Caki2 (cell line): Measurements from ENCODE around the gene CEP57L1. TPM values are rescaled to one million over a fixed set of nuclear protein-coding genes. Genes with fewer than 3 reads are reported as not detected.
"Not testable (repeated sequence)": the region's sequence is repeated elsewhere in the genome, so short reads cannot be mapped to it uniquely, and the experiment has no call there.

Experiments
- DNase-seq: peaks from one replicate; pipeline ENCODE4 v3.0.0-alpha.2; 2015; ENCODE audit warnings: low read depth
- in situ Hi-C: cut with HindIII; loops from 2 replicates; pipeline ENCODE4 v1.10.0; 2016; ENCODE audit warnings: low sequenced_read_pairs, low pct_unique_long_range_greater_than_20kb, mixed read lengths
- total RNA-seq: library from RNA; depleted of rRNA; stranded (reverse); fragments of >200 nt; shearing (Covaris generic); gene quantifications from 2 replicates; pipeline ENCODE4 v1.2.3, GENCODE V29; 2014; ENCODE audit warnings: low replicate concordance

CEP57L1 gene
- total RNA-seq, 1 experiment from 2014 or later, result 18.2 TPM

GRCh38 chr6:109139109-109139508 is 43.8 kb downstream of the CEP57L1 start:
- in situ Hi-C loops, result no loop called here
- no peak for DNase-seq

DNA sequence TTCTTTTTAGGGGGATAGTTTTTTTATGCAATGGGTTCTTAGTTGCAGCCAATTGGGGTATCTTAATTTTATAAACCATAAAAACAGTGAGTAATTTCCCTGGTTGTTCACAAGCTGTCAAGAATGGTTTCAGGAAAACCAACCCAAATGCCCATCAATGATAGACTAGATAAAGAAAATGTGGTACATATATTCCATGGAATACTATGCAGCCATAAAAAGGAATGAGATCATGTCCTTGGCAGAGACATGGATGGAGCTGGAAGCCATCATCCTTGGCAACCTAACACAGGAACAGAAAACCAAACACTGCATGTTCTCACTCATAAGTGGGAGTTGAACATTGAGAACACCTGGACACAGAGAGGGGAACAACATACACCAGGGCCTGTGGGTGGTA is 46.8 kb downstream of the CEP57L1 start:
- in situ Hi-C loops, DNase-seq: not testable (repeated sequence)

DNA sequence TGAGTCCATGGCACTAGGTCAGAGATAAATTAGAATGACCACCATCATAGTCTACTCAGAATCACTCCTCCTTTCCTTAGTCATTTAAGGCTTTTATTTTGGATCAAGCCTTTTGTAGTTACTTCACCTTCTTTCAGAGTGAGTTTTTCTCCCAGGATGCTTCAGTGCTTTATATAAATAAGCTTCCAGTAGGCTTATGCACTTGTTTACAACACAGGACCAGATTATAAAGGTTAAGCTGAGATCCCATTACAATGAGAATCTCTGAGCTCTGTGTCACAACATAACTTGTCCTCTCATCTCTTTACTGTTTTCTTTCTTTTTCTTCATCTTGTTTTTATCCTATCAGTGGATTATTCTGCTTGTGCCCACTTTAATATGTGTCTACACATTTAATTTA is 47.9 kb downstream of the CEP57L1 start:
- in situ Hi-C loops, result no loop called here

GRCh38 chr6:109148251-109148650 is 52.9 kb downstream of the CEP57L1 start:
- DNase-seq, in situ Hi-C loops: not testable (repeated sequence)

More for the DNA sequence above, 47.9 kb downstream of the CEP57L1 start:
- DNase-seq, result no peak

DNA sequence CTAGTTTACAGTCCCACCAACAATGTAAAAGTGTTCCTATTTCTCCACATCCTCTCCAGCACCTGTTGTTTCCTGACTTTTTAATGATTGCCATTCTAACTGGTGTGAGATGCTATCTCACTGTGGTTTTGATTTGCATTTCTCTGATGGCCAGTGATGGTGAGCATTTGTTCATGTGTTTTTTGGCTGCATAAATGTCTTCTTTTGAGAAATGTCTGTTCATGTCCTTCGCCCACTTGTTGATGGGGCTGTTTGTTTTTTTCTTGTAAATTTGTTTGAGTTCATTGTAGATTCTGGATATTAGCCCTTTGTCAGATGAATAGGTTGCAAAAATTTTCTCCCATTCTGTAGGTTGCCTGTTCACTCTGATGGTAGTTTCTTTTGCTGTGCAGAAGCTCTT is 53.4 kb downstream of the CEP57L1 start:
- in situ Hi-C loops, DNase-seq: not testable (repeated sequence)

DNA sequence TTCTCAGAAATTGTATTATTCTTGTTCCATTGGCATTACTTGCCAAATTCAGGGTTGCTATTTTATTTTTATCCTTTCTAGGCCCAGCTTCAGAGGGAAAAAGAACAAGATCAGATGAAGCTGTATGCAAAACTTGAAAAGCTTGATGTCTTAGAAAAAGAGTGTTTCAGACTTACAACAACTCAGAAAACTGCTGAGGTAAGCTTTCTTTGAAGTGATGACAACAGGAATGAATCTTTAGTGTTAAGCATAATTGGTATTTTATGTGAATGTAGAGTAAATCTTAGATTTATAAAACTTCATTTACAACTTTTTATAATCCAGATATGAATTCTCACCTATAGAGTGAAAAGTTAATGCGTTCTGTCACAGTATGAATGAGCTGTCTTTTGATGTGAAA is 58.4 kb downstream of the CEP57L1 start:
- in situ Hi-C loops, result no loop called here
- no peak for DNase-seq

GRCh38 chr6:109164331-109164730 is 69.0 kb downstream of the CEP57L1 start:
- DNase-seq, result no peak
- in situ Hi-C loops, result no loop called here

DNA sequence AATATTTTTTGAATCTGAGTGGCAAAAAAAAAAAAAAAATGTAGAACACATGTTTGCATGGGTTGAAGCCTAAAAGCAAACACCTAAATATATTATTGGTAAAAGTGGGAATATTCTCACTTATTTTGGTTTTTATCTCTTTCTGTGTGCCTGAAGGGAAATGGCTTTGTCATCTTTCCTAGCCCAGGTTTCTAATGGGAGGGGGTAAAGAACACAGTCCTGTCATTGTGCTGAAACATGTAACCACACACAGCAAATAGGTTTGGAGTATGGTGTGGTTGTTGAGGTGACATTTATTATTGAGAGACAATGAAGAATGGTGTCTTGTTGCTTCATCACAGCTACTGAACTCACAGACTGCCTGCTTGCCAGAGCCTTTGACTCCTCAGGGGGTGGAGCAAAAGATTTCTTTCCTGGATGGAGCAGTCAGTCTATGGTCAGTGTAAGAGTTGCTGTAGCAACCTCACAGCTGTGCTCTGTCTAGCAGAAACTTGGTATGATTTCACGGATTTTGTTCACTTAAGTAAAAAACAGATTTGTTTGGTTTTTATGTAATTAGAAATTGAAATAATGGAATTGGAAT is 70.2 kb downstream of the CEP57L1 start:
- peak; percentile 41 for DNase-seq
- in situ Hi-C loops, result no loop called here

GRCh38 chr6:109166673-109167072 is 71.4 kb downstream of the CEP57L1 start:
- in situ Hi-C loops, result no loop called here

DNA sequence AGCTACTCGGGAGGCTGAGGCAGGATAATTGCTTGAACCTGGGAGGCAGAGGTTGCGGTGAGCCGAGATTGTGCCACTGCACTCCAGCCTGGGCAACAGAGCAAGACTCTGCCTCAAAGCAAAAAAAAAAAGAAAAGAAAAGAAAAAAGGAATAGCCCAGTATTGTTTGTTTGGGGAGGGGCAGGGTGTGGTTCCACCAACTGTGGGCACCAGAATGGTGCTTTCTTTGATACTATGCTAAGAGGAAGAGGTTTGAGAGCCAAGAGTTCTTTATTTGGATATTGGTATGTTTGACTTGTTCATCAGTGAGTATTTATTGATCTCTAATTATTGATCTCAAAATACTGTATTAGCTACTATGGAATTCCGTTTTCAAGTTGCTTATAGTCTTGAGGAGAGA is 72.3 kb downstream of the CEP57L1 start:
- no peak for DNase-seq
- in situ Hi-C loops, result no loop called here

More at GRCh38 chr6:109166673-109167072, 71.4 kb downstream of the CEP57L1 start:
- no peak for DNase-seq

- DNase-seq, result no peak
- in situ Hi-C loops, result no loop called here
Observed at GRCh38 chr6:109170333-109170732, 75.0 kb downstream of the CEP57L1 start.

- DNase-seq, result no peak
- in situ Hi-C loops, result no loop called here
Observed at GRCh38 chr6:109172101-109172746, 76.9 kb downstream of the CEP57L1 start.

DNA sequence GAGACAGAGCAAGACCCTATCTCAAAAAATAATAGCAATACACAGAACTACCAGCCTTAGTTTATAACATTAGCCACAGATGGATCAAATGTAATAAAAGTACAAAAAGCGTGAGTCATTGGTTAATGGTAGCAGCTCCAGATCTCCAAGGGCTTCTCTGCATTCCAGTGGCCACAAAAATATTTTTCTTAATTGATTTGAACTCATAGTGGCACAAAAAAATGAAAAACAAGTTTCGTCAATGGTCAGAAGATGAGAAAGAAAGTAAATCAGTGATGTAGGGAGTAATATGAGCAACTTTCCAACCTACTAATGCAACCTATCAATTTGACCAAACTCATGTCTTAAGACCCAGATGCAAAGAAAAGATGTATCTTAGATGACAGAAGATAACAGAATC is 79.6 kb downstream of the CEP57L1 start:
- no peak for DNase-seq
- in situ Hi-C loops, result no loop called here

- DNase-seq, result no peak
- in situ Hi-C loops, result no loop called here
Observed at GRCh38 chr6:109178921-109179320, 83.6 kb downstream of the CEP57L1 start.

- no peak for DNase-seq
- in situ Hi-C loops, result no loop called here
Observed at GRCh38 chr6:109179507-109179906, 84.2 kb downstream of the CEP57L1 start.

- in situ Hi-C loops, result no loop called here
Observed at GRCh38 chr6:109182578-109182977, 87.3 kb downstream of the CEP57L1 start.

GRCh38 chr6:109183109-109183650 is 87.9 kb downstream of the CEP57L1 start:
- DNase-seq, result no peak
- in situ Hi-C loops, result no loop called here

More at GRCh38 chr6:109182578-109182977, 87.3 kb downstream of the CEP57L1 start:
- DNase-seq, result no peak

DNA sequence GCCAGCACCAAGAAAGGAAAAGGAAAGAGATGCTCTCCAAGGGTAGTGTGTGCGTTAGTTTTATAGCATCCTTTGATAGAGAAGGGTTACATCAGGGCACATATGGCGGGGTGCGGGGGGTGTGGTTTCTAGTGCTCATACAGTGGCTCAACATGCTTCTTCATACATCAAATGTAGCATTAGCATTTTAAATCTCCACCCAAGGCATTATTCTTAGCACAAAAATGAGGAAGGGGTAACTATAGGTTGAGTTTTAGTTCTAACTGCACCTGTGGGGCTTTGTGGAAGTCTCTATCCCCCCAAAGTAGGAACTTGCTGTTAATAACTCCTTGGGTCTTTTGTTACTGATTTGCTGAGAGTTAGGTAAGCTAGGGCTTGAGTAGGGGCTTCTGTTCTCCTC is 89.3 kb downstream of the CEP57L1 start:
- in situ Hi-C loops, result no loop called here
- no peak for DNase-seq

- DNase-seq, result no peak
- in situ Hi-C loops, result no loop called here
Observed at GRCh38 chr6:109186012-109186411, 90.7 kb downstream of the CEP57L1 start.
